Thyroid gland (tissue), 4 donors: Measurements from ENCODE around the gene VPS35L.

Source experiments
- POLR2A ChIP-seq, 2 donors: fragments of 450-650 bp; IDR thresholded peaks; one replicate each; pipeline ENCODE4 v1.6.1; 2017; ENCODE audit warnings: antibody characterized with exemption in 2 of 2, mild to moderate bottlenecking in 2 of 2, moderate library complexity in 1 of 2
- TF ChIP-seq, protein P1 (sequence below), 6 experiments: fragments of 200-600 bp in 3 of 6; fragments of 450-650 bp in 3 of 6; sonication (generic) in 3 of 6; IDR thresholded peaks; one replicate each; pipeline ENCODE4 v1.5.1; 2016 to 2019; ENCODE audit warnings: antibody characterized with exemption in 6 of 6, mild to moderate bottlenecking in 2 of 6, inconsistent platforms in 1 of 6, moderate library complexity in 1 of 6

DNA sequence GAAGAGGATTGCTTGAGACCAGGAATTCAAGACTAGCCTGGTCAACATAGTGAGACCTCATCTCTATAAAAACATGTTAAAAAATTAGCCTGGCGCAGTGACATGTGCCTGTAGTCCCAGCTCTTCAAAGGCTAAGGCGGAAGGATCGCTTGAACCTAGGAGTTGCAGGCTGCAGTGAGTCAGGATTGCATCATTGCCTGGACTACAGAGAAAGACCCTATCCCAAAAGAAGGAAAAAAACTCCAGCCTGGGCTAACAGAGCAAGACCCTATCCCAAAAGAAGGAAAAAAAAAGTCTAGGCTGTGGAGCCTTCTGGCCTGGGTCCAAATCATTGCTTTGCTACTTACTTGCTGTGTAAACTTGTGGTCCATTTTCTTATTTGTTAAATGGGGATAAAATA is 26.8 kb upstream of the VPS35L start:
- TF ChIP-seq POLR2A (IDR thresholded peaks at IDR 0.05), result no peak
- TF ChIP-seq, protein P1, sequence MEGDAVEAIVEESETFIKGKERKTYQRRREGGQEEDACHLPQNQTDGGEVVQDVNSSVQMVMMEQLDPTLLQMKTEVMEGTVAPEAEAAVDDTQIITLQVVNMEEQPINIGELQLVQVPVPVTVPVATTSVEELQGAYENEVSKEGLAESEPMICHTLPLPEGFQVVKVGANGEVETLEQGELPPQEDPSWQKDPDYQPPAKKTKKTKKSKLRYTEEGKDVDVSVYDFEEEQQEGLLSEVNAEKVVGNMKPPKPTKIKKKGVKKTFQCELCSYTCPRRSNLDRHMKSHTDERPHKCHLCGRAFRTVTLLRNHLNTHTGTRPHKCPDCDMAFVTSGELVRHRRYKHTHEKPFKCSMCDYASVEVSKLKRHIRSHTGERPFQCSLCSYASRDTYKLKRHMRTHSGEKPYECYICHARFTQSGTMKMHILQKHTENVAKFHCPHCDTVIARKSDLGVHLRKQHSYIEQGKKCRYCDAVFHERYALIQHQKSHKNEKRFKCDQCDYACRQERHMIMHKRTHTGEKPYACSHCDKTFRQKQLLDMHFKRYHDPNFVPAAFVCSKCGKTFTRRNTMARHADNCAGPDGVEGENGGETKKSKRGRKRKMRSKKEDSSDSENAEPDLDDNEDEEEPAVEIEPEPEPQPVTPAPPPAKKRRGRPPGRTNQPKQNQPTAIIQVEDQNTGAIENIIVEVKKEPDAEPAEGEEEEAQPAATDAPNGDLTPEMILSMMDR (IDR thresholded peaks at IDR 0.05), result no peak
